GM18520 (cell line): ENCODE results near the gene RDM1.
"Not testable (repeated sequence)": the region's sequence is repeated elsewhere in the genome, so short reads cannot be mapped to it uniquely, and the experiment has no call there.

ENCODE experiments used
- ATAC-seq: cut with Tn5 transposase; IDR thresholded peaks from one replicate; pipeline ENCODE4 v1.9.1; 2021; ENCODE audit not compliant: unreplicated experiment

Gene RDM1

GRCh38 chr17:35930211-35931065, at the start of gene RDM1:
TSS of gene RDM1 (minus strand) at chr17:35930773. CDS start at chr17:35930727, 46 bp downstream.
- ATAC-seq: peak; percentile 50

GRCh38 chr17:35978346-35978745, 47.8 kb upstream of the RDM1 start:
- no peak for ATAC-seq

- no peak for ATAC-seq
Observed at GRCh38 chr17:35977509-35977908, 46.9 kb upstream of the RDM1 start.

- no peak for ATAC-seq
Observed at GRCh38 chr17:35973333-35974260, 43.0 kb upstream of the RDM1 start.

- no peak for ATAC-seq
Observed at GRCh38 chr17:35972945-35973332, 42.4 kb upstream of the RDM1 start.

GRCh38 chr17:35972535-35972934, 42.0 kb upstream of the RDM1 start:
- no peak for ATAC-seq

GRCh38 chr17:35972066-35972465, 41.5 kb upstream of the RDM1 start:
- ATAC-seq: no peak

GRCh38 chr17:35969558-35970380, 39.2 kb upstream of the RDM1 start:
- no peak for ATAC-seq

- ATAC-seq: no peak
Observed at GRCh38 chr17:35968520-35969054, 38.0 kb upstream of the RDM1 start.

- no peak for ATAC-seq
Observed at GRCh38 chr17:35965272-35965671, 34.7 kb upstream of the RDM1 start.

GRCh38 chr17:35963663-35964062, 33.1 kb upstream of the RDM1 start:
- ATAC-seq: no peak

GRCh38 chr17:35953720-35954119, 23.1 kb upstream of the RDM1 start:
- ATAC-seq: no peak

GRCh38 chr17:35949401-35949800, 18.8 kb upstream of the RDM1 start:
- ATAC-seq: no peak

GRCh38 chr17:35948092-35948491, 17.5 kb upstream of the RDM1 start:
- no peak for ATAC-seq

- no peak for ATAC-seq
Observed at GRCh38 chr17:35947156-35947585, 16.6 kb upstream of the RDM1 start.

GRCh38 chr17:35944151-35944550, 13.6 kb upstream of the RDM1 start:
- ATAC-seq: no peak

GRCh38 chr17:35943537-35943936, 13.0 kb upstream of the RDM1 start, which contains the start of gene LYZL6:
TSS of gene LYZL6 (minus strand) at chr17:35943713. CDS start at chr17:35939356, 4,357 bp downstream.
- no peak for ATAC-seq

GRCh38 chr17:35942588-35943186, 12.1 kb upstream of the RDM1 start:
- ATAC-seq: no peak

- not testable (repeated sequence) for ATAC-seq
Observed at GRCh38 chr17:35938492-35938891, 7.9 kb upstream of the RDM1 start.

- no peak for ATAC-seq
Observed at GRCh38 chr17:35936063-35936462, 5.5 kb upstream of the RDM1 start.
